ENCODE measurements around the gene TANGO6.
"Not testable (repeated sequence)": the region's sequence is repeated elsewhere in the genome, so short reads cannot be mapped to it uniquely, and the experiment has no call there.

The TANGO6 gene

GRCh38 chr16:68843482-68844210 lies at the start of gene TANGO6:
Gene TANGO6 (plus strand): TSS chr16:68843531. CDS start chr16:68843618, 87 bp downstream.
- peak; percentile 81 to 85 for DNase-seq (ENCODE audit: low read depth in 2 of 2)

DNA sequence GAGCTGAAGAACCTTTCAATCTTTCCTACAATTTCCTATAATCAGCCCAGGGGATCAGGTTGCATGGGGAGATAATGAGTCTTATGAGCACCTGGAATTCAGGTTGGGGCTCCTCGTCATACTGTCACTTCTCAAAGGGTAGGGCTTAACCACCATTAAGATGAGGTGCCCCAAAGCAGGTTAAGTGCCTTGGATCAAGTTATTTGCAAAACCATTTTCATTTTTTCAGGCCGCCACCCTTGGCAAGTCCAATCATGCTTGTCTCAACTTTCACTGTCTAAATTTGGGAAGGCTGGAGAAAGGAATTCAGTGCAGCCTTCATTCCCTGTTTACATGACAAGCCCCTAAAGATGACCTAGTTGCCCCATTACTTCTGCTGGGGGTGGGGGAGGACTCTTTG lies 44.9 kb upstream of the TANGO6 start:
- DNase-seq (ENCODE audit: low read depth in 2 of 2) = no peak

DNA sequence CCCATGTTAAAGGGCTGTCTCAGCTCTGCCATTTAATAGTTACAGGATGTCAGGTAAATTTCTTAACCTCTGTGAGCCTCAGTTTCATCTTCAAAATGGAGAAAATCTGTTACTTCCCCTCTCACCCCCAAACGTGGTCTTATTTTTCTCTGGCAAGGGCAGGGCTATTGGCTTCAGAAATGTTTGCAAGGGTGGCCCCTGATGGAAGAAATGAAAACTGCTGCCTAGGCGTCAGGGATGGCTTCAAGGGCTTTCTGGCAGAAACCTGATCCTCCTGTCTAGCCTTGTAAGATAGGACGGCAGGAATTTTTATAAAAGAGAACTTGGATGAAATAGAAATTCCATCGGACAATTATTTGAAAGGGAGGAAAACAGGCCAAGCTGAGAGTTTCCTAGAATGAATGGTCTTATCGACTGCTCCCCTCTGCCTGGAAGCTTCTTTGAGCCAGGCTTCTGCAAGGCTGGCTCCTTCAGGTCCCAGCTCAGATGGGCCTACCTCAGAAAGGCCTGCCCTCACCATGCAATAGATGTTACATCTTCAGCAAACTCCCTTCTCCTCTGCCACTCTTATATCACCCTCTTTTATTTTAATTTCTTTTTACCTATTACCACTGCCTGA lies 43.0 kb upstream of the TANGO6 start:
- peak in 1 of 2 donors; percentile 2 for DNase-seq (ENCODE audit: low read depth in 2 of 2)

GRCh38 chr16:68802190-68802589 lies 41.1 kb upstream of the TANGO6 start:
- no peak for DNase-seq (ENCODE audit: low read depth in 2 of 2)

- DNase-seq (ENCODE audit: low read depth in 2 of 2) = no peak
These were observed 36.9 kb upstream of the TANGO6 start for GRCh38 chr16:68806422-68806821.

GRCh38 chr16:68806981-68807380 lies 36.4 kb upstream of the TANGO6 start:
- no peak for DNase-seq (ENCODE audit: low read depth in 2 of 2)

DNA sequence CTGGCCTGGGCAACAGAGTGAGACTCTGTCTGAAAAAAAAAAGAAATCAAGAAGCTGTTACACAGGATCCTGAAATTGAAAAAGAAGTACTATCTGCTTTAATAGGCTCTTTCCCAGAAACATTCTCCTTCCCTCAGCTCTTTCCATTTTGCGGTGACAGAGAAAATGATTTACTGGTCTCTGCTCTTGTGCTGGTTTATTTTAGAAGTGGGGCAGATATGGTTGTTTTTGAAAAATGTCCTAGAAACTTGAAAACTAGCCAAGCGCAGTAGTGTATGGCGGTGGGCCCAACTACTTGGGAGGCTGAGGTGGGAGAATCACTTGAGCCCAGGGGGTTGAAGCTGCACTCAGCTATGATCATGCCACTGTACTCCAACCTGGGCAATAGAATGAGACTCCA lies 28.8 kb upstream of the TANGO6 start:
- no peak for DNase-seq (ENCODE audit: low read depth in 2 of 2)

DNA sequence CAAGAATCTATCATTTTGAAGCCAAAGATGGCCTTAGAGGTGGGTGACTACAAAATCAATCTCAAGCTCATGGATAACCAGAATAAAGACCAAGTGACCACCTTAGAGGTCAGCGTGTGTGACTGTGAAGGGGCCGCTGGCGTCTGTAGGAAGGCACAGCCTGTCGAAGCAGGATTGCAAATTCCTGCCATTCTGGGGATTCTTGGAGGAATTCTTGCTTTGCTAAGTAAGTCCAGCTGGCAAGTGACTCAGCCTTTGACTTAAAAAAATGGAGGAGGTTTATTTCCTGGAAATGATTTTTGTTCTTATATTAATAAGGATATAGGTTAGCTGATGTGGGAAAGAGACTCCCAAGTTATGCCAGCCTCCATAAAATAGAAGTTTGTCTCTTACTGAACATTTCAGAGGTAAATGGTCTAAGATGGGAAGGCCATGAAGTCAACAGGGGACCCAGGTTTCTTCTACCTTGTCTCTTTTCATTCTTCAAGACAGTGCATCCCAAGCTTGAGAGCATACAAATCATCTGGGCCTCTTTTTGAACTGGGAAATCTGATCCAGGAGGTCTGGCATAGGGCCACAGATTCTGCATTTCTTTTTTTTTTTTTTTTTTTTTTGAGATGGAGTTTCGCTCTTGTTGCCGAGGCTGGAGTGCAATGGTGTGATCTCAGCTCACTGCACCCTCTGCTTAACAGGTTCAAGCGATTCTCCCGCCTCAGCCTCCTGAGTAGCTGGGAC lies 19.8 kb upstream of the TANGO6 start:
- DNase-seq (ENCODE audit: low read depth in 2 of 2) = no peak

GRCh38 chr16:68825427-68825826 lies 17.9 kb upstream of the TANGO6 start:
- DNase-seq (ENCODE audit: low read depth in 2 of 2) = no peak

DNA sequence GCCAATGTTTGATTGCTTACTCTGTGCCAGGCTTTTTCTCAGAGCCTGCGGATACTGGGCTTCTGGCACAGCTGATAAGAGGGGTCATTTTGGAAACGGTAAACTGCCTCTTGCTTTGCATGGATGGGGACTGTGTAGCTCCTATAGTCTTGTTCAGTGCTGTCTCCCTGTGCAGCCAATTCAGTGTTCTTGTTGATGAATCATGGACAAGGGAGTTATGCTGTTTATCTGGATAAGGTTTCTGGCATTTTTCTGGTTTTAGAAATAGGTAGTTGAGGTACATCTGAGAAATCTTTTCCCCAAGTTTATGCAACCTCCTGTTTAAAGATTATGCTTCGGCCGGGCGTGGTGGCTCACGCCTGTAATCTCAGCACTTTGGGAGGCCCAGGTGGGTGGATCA lies 16.7 kb upstream of the TANGO6 start:
- no peak for DNase-seq (ENCODE audit: low read depth in 2 of 2)

GRCh38 chr16:68833251-68833650 lies 10.1 kb upstream of the TANGO6 start:
- no peak for DNase-seq (ENCODE audit: low read depth in 2 of 2)

DNA sequence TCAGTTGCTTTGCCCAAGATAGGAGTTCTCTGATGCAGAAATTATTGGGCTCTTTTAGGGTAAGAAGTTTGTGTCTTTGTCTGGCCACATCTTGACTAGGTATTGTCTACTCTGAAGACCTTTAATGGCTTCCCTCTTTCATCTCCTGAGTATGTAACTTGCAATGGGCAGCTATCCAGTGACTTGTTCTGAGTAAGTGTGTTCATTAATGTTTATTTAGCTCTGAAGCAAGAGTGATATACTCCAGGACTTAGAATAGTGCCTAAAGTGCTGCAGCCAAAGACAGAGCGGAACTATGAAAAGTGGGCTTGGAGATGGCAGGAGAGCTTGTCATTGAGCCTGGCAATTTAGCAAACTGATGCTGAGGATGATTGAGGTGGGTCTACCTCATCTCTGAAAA lies 8.8 kb upstream of the TANGO6 start:
- DNase-seq (ENCODE audit: low read depth in 2 of 2) = no peak

GRCh38 chr16:68835970-68836369 lies 7.4 kb upstream of the TANGO6 start:
- no peak for DNase-seq (ENCODE audit: low read depth in 2 of 2)

DNA sequence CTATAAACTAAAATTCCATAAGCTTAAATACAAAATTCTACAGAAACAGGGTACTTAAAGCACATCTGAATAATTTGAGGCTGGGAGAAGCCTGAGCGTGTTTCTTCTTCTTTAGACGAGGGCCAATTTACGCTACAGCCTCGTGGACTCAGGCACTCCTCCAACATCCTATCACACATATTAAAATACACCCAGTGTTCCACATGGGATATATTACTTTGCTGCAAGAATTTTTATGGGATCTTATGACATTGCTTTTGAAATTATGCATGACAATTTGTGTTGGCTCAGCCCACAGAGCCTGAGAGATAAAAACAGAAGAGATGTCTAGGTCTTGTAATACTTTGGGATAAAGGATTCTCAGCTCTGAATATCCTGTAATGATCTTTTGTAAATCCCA lies 3.5 kb upstream of the TANGO6 start:
- DNase-seq (ENCODE audit: low read depth in 2 of 2) = no peak

GRCh38 chr16:68842964-68843481 lies 308 bp upstream of the TANGO6 start:
- not testable (repeated sequence) for DNase-seq (ENCODE audit: low read depth in 2 of 2)

DNA sequence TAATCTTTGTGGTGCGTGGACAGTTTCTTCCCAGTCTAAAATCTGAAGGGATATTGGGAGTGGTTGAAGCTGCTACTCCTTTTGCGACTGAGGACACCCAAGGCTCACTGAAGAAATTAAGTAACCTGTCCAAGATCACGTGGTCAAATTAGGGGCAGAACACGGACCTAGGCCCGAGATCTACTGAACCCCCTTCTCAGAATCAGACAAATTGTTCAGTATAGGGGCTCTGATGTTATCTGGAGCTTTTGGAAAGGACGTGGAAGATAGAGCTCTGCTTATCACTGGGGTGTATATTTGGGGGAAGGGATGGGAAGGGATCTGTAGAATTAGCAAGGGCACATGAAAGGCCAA lies 857 bp downstream of the TANGO6 start:
- no peak for DNase-seq (ENCODE audit: low read depth in 2 of 2)

DNA sequence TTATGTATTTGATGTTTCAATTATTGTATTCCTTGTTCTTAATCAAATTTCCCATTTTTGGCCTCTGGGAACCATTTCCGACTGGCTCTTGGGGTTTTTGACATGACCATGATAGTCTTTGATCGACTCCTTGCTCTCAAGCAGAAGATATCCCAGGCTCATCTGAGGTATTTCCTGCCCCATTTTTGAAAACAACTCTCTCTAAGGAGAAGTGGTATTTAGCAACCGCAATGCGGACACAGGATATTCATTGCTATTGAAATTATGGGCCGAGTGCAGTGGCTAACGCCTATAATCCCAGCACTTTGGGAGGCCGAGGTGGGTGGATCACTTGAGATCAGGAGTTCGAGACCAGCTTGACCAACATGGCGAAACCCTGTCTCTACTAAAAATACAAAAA lies 5.5 kb downstream of the TANGO6 start:
- DNase-seq (ENCODE audit: low read depth in 2 of 2) = no peak

DNA sequence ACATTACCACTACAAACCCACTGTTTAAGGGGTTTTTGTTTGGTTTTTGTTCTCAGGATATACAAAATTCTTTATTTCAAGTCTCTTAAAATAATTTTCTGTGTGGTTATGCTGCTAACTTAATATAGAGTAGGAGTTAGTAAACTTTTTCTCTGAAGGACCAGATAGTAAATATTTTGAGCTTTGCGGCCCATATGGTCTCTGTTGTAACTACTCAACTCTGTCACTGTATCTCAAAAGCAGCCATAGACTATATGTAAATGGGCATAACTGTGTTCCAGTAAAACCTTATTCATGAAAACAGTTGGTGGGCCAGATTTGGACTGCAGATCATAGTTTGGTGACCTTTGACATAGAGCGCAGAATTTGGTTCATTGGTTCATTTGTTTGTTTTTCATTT lies 7.2 kb downstream of the TANGO6 start:
- DNase-seq (ENCODE audit: low read depth in 2 of 2) = no peak

GRCh38 chr16:68851601-68852000 lies 8.3 kb downstream of the TANGO6 start:
- DNase-seq (ENCODE audit: low read depth in 2 of 2) = no peak

DNA sequence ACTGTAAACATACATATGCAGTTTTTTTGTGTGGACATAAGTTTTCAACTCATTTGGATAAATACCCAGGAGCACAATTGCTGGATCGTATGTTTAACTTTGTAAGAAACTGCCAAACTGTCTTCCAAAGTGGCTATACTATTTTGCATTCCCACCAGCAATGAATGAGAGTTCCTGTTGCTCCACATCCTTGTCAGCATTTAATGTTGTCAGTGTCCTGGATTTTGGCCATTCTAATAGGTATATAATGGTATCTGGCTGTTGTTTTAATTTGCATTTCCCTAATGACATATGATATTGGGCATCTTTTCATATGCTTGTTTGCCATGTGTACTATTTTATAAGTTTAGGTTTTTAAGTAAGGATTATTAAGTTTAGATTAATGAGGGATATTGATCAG lies 14.1 kb downstream of the TANGO6 start:
- no peak for DNase-seq (ENCODE audit: low read depth in 2 of 2)

DNA sequence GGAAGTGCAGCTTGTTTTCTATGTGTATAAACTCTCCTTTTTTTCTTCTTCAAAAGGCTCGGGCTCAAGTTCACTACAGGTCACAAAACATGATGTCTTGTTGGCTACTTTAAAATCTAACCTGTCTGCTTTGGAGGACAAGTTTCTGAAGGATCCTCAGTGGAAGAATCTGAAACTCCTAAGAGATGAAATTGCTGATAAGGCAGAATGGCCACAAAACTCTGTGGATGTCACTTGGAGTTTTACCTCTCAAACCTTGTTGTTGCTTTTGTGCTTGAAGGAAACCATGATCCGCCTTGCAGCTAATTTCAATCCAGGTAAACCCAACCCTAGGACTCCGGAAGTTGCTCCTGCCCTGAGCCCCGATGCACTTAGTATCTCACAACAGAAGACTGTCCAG lies 16.5 kb downstream of the TANGO6 start:
- no peak for DNase-seq (ENCODE audit: low read depth in 2 of 2)

GRCh38 chr16:68860978-68861892 lies 17.9 kb downstream of the TANGO6 start:
- DNase-seq (ENCODE audit: low read depth in 2 of 2) = no peak
